OCI-LY7 (cell line): ENCODE results near the gene HOXD8.

ENCODE experiments used
- EZH2phosphoT487 ChIP-seq: fragments of 200-600 bp; sonication (generic); IDR thresholded peaks from 2 replicates; pipeline ENCODE4 v1.6.1; 2018; ENCODE audit warnings: low read depth, borderline replicate concordance, mild to moderate bottlenecking, mixed run types, antibody characterized with exemption, low read length, moderate library complexity, mixed read lengths
- TF ChIP-seq, protein P1 (sequence below): fragments of 200-600 bp; sonication (generic); conservative IDR thresholded peaks from 2 replicates; pipeline ENCODE4 v1.5.1; 2014; ENCODE audit warnings: mild to moderate bottlenecking, antibody characterized with exemption, low read length, moderate library complexity, mixed read lengths

DNA sequence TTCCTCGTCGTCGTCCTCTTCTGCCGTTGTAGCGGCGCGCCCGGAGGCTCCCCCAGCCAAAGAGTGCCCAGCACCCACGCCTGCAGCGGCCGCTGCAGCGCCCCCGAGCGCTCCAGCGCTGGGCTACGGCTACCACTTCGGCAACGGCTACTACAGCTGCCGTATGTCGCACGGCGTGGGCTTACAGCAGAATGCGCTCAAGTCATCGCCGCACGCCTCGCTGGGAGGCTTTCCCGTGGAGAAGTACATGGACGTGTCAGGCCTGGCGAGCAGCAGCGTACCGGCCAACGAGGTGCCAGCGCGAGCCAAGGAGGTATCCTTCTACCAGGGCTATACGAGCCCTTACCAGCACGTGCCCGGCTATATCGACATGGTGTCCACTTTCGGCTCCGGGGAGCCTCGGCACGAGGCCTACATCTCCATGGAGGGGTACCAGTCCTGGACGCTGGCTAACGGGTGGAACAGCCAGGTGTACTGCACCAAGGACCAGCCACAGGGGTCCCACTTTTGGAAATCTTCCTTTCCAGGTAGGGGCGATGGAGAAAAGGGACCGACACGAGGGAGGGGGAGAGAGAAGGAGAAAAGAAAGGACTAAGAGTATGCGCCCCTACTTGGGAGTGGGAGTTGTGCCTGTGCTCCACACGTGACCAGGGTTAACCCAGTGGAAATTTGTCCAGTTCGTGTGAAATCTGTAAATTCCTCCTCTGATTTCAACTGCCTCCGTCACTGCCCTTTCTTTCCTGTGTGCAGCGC is 36.2 kb upstream of the HOXD8 start:
- TF ChIP-seq, protein P1, sequence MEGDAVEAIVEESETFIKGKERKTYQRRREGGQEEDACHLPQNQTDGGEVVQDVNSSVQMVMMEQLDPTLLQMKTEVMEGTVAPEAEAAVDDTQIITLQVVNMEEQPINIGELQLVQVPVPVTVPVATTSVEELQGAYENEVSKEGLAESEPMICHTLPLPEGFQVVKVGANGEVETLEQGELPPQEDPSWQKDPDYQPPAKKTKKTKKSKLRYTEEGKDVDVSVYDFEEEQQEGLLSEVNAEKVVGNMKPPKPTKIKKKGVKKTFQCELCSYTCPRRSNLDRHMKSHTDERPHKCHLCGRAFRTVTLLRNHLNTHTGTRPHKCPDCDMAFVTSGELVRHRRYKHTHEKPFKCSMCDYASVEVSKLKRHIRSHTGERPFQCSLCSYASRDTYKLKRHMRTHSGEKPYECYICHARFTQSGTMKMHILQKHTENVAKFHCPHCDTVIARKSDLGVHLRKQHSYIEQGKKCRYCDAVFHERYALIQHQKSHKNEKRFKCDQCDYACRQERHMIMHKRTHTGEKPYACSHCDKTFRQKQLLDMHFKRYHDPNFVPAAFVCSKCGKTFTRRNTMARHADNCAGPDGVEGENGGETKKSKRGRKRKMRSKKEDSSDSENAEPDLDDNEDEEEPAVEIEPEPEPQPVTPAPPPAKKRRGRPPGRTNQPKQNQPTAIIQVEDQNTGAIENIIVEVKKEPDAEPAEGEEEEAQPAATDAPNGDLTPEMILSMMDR: no peak
- no peak for TF ChIP-seq EZH2phosphoT487
